ACC112 (cell line): ENCODE measurements around the gene DOCK9.

Experiments
- H2AFZ ChIP-seq: fragments of 200-600 bp; sonication (generic); one replicate; pipeline ENCODE4 v1.6.0; 2017; ENCODE audit warnings: antibody characterized with exemption, low read length; ENCODE audit not compliant: unreplicated experiment
- H3K27ac ChIP-seq: fragments of 200-600 bp; sonication (generic); 2 replicates; pipeline ENCODE4 v1.5.1; 2014; ENCODE audit warnings: low read depth, mild to moderate bottlenecking, antibody characterized with exemption, low read length, moderate library complexity
- H3K27me3 ChIP-seq: fragments of 200-600 bp; sonication (generic); 2 replicates; pipeline ENCODE4 v1.6.1; 2014; ENCODE audit warnings: mild to moderate bottlenecking, antibody characterized with exemption, low read length, moderate library complexity, mixed read lengths; ENCODE audit not compliant: insufficient read depth
- H3K36me3 ChIP-seq: fragments of 200-600 bp; sonication (generic); 2 replicates; pipeline ENCODE4 v1.6.1; 2016; ENCODE audit warnings: mild to moderate bottlenecking, antibody characterized with exemption, low read length, moderate library complexity, mixed read lengths; ENCODE audit not compliant: insufficient read depth
- H3K4me1 ChIP-seq: fragments of 200-600 bp; sonication (generic); one replicate; pipeline ENCODE4 v1.6.1; 2016; ENCODE audit warnings: low read length, mixed read lengths; ENCODE audit not compliant: insufficient read depth, unreplicated experiment, control insufficient read depth
- H3K4me3 ChIP-seq: fragments of 200-600 bp; sonication (generic); 2 replicates; pipeline ENCODE4 v1.5.1; 2014; ENCODE audit warnings: mild to moderate bottlenecking, low read depth, low read length
- H3K79me2 ChIP-seq: fragments of 200-600 bp; sonication (generic); one replicate; pipeline ENCODE4 v1.6.0; 2016; ENCODE audit warnings: low read length; ENCODE audit not compliant: control insufficient read depth, unreplicated experiment, insufficient read depth

The DOCK9 gene

DNA sequence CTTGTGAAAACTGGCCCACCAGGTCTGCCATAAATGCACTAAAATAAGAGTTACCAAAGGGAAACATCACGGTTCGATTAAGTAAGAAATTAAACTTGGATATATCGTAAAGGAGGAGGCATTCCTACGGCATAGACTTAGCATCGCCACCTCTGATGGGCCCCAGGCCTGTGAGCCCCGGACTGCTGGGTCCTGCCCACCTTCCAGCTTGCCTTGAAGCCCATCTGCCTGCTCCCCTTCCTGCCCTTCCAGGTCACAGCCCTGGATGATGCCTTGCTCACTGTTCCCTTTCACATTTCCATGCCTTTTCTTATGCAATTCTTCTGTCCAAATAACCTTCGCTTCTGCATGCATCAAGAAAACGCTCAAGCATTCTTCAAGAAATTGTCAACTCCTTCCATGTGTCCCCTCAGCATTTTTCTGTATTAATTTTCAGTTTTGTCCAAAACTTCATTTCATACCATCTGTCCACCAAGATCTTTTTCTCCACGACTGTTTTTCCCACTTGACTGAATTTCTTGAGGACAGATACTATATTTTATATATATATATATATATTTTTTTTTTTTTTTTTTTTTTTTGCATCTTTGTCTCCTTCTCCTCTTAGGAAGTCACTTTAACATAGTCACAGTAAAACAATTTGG is 91.2 kb downstream of the DOCK9 start:
- Histone ChIP-seq H3K27ac (no peak overlapping the region), H3K36me3 (no peaks in the 10 kb centered on the region), H2AFZ (no peak overlapping the region), H3K4me3 (no peak overlapping the region), H3K27me3 (no peaks in the 10 kb centered on the region), H3K4me1 (peaks cover 4% of the 10 kb centered on the region), H3K79me2 (no peaks in the 10 kb centered on the region)

DNA sequence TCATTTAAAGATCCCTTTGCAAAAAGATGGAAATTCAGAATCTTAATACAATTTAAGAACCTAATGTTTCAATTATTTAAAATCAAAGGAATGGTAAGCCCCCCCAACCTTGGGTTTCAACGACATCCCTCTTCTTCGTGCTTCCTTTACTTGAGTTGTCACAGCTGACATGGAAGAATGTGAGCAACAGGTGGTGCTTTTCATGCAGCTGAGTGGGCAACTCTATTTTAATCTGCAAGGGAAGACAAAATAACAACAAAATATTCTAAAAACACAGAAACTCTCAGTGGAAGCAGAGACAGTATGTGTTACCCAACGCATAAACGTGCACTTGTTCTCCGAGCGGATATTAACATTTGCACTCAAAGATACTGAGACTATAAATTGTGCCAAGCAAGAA is 92.3 kb downstream of the DOCK9 start:
- Histone ChIP-seq H3K27me3 (no peaks in the 10 kb centered on the region), H2AFZ (no peak overlapping the region), H3K27ac (no peak overlapping the region), H3K36me3 (no peaks in the 10 kb centered on the region), H3K4me1 (peaks cover 4% of the 10 kb centered on the region), H3K4me3 (no peak overlapping the region), H3K79me2 (no peaks in the 10 kb centered on the region)

DNA sequence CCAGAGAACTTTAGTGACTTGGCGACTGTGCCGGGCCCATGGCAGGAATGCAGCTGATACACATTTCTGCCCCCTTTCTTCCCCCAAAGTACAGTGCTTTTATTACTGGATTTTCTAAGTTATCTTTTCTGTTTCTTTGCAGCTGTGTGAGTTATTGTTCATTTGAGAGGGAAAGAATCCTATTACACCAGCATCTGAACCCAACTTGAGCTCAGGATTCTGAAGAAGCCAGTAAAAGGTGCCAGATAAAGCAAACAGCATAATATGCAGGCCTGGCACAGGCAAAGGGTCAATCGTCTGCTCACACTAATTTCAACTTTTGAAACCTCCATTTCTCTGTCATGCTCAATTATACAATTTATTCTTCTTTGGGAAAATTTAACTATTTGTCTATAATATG is 93.9 kb downstream of the DOCK9 start:
- no peak overlapping the region for H3K4me3 ChIP-seq
- H3K27ac ChIP-seq, result no peak overlapping the region
- H3K4me1 ChIP-seq, result no peaks in the 10 kb centered on the region
- H3K79me2 ChIP-seq, result no peaks in the 10 kb centered on the region
- no peaks in the 10 kb centered on the region for H3K36me3 ChIP-seq
- no peak overlapping the region for H2AFZ ChIP-seq
- no peaks in the 10 kb centered on the region for H3K27me3 ChIP-seq

DNA sequence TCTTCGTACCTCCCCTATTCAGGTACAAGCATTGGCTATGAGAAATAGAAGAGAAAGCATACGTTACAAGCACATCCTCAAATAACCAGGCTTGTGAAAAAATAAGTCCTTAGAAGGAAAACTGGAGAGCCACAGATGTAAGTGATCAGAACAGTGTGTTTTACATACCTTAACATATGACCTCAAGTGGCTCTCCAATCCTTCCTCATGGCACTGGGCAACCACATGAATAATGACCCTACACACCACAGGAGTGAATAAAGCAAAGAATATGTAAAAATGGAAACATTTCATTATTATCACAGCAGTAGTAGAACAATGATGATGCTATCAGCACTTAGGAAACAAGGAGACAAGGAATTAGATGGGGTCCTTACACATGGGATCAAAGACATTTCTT is 96.5 kb downstream of the DOCK9 start:
- Histone ChIP-seq H3K27ac (no peak overlapping the region), H3K79me2 (no peaks in the 10 kb centered on the region), H3K4me3 (no peak overlapping the region), H3K27me3 (no peaks in the 10 kb centered on the region), H3K4me1 (no peaks in the 10 kb centered on the region), H3K36me3 (no peaks in the 10 kb centered on the region), H2AFZ (no peak overlapping the region)

DNA sequence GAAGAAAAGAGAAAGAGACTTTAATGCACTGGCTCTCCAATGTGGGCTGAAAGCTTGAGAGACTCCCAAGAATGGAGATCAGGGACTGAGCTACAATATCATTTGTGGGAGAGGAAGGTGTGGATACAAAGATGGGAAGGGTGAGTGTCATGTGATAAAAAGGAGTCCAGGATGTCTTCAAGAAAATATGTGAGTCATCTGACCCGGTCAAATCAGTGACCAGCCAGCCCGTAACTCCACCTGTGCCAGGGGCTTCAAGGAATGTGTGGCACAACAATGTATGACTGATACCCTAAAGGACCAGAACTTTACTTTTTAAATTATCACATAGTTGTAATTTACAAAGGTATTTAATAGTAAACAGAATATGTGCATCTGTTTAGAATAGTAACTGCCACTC is 97.2 kb downstream of the DOCK9 start:
- no peaks in the 10 kb centered on the region for H3K27me3 ChIP-seq
- no peak overlapping the region for H2AFZ ChIP-seq
- no peak overlapping the region for H3K4me3 ChIP-seq
- no peaks in the 10 kb centered on the region for H3K36me3 ChIP-seq
- H3K79me2 ChIP-seq, result no peaks in the 10 kb centered on the region
- H3K27ac ChIP-seq, result no peak overlapping the region
- H3K4me1 ChIP-seq, result no peaks in the 10 kb centered on the region

DNA sequence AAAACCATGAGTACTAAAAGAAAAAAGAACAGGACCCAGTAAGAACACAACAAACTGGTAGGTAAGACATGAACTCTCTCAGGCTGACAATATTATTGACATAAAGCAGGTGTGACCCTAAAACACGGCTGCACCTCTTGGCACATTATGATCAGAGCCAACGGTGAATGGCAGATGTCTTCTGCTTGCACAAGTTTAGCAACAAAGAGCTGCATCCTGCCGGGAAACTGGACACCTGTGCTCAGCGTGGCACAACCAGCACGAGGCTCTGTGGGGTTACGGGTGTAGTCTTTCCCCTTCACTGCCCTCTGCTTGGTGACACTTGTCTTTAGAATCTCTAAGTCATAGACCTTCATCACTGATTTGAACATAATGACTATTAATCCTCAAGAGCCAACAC is 97.9 kb downstream of the DOCK9 start:
- Histone ChIP-seq H3K36me3 (no peaks in the 10 kb centered on the region), H3K4me1 (no peaks in the 10 kb centered on the region), H2AFZ (no peak overlapping the region), H3K27me3 (no peaks in the 10 kb centered on the region), H3K27ac (no peak overlapping the region), H3K4me3 (no peak overlapping the region), H3K79me2 (no peaks in the 10 kb centered on the region)

DNA sequence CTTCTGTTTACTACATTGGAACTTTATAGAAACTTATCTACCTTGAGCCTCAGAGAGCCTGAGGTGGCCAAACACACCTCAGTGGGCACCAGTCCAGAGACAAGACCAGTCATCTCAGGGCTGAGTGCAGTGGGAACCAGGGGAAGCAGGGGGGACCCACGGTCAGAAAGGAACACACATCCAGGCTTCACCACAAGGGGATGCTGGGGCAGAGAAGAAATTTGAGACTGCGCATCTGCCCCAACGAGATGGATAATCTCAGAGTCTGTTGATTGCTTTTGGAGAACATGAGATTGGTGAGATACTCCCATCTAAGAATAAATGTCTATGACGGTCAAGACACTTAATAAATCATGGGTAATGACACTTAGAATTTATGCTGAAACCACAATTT is 98.7 kb downstream of the DOCK9 start:
- no peaks in the 10 kb centered on the region for H3K27me3 ChIP-seq
- H2AFZ ChIP-seq, result no peak overlapping the region
- H3K79me2 ChIP-seq, result no peaks in the 10 kb centered on the region
- no peaks in the 10 kb centered on the region for H3K4me1 ChIP-seq
- no peak overlapping the region for H3K4me3 ChIP-seq
- no peaks in the 10 kb centered on the region for H3K36me3 ChIP-seq
- H3K27ac ChIP-seq, result no peak overlapping the region

DNA sequence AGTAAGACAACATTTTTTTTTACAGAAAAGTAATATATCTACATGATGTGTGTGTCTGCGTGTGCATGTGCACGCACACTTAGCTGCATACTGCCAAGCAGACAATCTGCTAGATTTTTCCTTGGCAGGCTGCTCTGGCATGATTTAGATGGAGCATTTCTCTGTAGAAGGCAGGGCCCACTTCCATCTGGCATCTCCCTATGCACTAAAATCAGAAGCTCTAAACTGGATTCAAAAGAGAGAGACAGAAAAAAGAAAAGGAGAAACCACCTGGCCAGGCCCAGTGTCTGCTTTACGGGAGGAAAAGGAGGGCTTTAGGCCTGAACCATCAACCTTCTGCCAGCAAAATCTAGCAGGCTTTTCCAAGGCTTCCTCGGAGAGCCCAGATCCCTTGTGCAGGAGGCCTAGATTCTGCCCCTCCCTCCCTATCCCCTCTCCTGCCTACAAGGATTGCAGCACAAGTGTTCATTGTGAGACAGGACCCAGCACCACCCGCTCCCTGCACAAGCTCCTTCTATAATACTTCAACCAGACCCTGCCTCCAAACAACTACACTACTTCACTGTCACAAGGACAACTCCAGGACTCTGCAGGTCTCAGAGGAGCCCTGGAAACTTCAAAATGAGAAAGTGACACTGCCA is 99.3 kb downstream of the DOCK9 start:
- H2AFZ ChIP-seq, result no peak overlapping the region
- no peaks in the 10 kb centered on the region for H3K79me2 ChIP-seq
- no peaks in the 10 kb centered on the region for H3K36me3 ChIP-seq
- no peak overlapping the region for H3K27ac ChIP-seq
- no peaks in the 10 kb centered on the region for H3K4me1 ChIP-seq
- no peak overlapping the region for H3K4me3 ChIP-seq
- no peaks in the 10 kb centered on the region for H3K27me3 ChIP-seq

DNA sequence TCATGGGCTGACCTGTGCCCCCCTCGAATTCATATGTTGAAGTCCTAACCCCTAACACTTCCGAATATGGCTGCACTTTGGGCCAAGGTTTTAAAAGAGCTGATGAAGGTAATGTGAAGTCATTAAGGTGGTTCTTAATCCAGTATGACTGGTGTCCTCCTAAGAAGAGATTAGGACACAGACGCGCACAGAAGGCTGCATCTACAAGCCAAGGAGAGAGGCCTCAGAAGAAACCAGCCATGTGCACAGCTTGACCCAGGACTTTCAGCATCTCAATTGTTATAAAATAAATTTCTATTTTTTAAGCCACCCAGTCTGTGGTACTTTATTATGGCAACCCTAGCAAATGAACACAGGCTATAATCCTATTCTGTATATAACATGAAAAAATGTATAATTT is 99.9 kb downstream of the DOCK9 start:
- Histone ChIP-seq H3K79me2 (no peaks in the 10 kb centered on the region), H3K36me3 (no peaks in the 10 kb centered on the region), H3K27me3 (no peaks in the 10 kb centered on the region), H3K4me1 (no peaks in the 10 kb centered on the region), H2AFZ (no peak overlapping the region), H3K27ac (no peak overlapping the region), H3K4me3 (no peak overlapping the region)

DNA sequence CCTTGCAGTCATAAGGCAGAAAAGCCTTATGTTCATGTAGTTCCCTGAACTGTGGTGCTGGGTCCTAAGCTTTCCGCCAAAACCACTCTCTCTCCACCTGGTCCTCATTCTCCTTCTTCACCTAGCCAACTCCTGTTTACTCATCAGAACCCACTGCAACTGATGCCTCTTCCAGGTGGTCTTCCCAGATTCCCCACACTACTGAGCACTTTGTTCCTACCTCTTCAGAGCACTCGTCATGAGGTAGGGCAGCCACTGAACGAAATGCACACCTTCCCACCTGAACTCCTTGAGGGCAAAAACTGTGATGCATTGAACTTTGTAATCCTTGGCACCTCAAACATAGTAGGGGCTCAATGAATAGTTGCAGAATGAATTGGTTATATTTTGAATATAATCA is 100.4 kb downstream of the DOCK9 start:
- Histone ChIP-seq H2AFZ (no peak overlapping the region), H3K27ac (no peak overlapping the region), H3K4me1 (no peaks in the 10 kb centered on the region), H3K36me3 (no peaks in the 10 kb centered on the region), H3K79me2 (no peaks in the 10 kb centered on the region), H3K4me3 (no peak overlapping the region), H3K27me3 (no peaks in the 10 kb centered on the region)

DNA sequence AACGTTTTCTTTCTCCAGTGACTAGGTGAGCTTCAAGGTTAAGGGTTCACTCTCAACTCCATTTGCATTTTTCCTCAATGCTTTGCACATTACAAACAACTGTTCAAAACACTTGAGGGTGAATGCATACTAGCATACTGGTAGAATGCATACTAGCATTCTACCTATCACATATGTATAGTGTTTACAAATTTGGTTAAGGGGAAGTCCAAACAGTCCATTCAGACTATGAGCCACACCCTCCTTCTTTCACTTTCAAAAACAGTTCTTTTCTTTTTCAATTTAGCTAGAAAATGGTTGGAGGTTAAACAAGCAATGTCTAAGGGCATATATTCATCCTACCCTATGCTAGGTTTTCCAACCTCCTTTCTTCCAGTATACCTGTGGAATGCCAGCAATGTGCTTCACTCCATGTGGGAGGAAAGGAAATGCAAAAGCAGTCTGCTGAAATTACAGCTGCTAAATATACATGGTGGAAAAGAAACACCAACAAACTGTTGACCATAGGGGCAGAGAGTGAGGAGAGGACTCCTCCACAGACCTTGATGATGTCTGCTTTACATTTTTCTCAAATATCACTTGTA is 102.6 kb downstream of the DOCK9 start:
- Histone ChIP-seq H3K4me3 (no peak overlapping the region), H3K79me2 (no peaks in the 10 kb centered on the region), H3K36me3 (no peaks in the 10 kb centered on the region), H2AFZ (no peak overlapping the region), H3K4me1 (no peaks in the 10 kb centered on the region), H3K27ac (no peak overlapping the region), H3K27me3 (no peaks in the 10 kb centered on the region)
